HG02759 (cell line): ENCODE data around the gene FBXO24.
"Not testable (repeated sequence)": the region's sequence is repeated elsewhere in the genome, so short reads cannot be mapped to it uniquely, and the experiment has no call there.

ENCODE experiments used
- ATAC-seq: cut with Tn5 transposase; IDR thresholded peaks from one replicate; pipeline ENCODE4 v1.9.1; 2021; ENCODE audit warnings: mild to moderate bottlenecking, moderate library complexity; ENCODE audit not compliant: unreplicated experiment

FBXO24 gene

GRCh38 chr7:100586266-100587025 lies at the start of gene FBXO24:
Gene FBXO24 (plus strand): TSS chr7:100586328. CDS start chr7:100586626, 298 bp downstream.
- ATAC-seq, result peak; percentile 86

GRCh38 chr7:100536695-100537094 lies 49.4 kb upstream of the FBXO24 start:
- not testable (repeated sequence) for ATAC-seq

GRCh38 chr7:100538348-100538653 lies 47.8 kb upstream of the FBXO24 start:
- ATAC-seq, result no peak

- ATAC-seq, result peak; percentile 97
These were observed 47.3 kb upstream of the FBXO24 start, which contains the start of gene AGFG2 for GRCh38 chr7:100538654-100539435. Gene AGFG2 (plus strand): TSS chr7:100539203. CDS start chr7:100539347, 144 bp downstream.

- ATAC-seq, result no peak
These were observed 46.6 kb upstream of the FBXO24 start for GRCh38 chr7:100539436-100540006.

GRCh38 chr7:100540073-100540723 lies 45.9 kb upstream of the FBXO24 start:
- no peak for ATAC-seq

- not testable (repeated sequence) for ATAC-seq
These were observed 44.8 kb upstream of the FBXO24 start for GRCh38 chr7:100541309-100541708.

- ATAC-seq, result no peak
These were observed 42.5 kb upstream of the FBXO24 start for GRCh38 chr7:100543586-100543985.

GRCh38 chr7:100544386-100544785 lies 41.7 kb upstream of the FBXO24 start:
- ATAC-seq, result no peak

- ATAC-seq, result no peak
These were observed 41.2 kb upstream of the FBXO24 start for GRCh38 chr7:100544967-100545359.

- peak; percentile 66 for ATAC-seq
These were observed 40.6 kb upstream of the FBXO24 start for GRCh38 chr7:100545360-100546128.

- no peak for ATAC-seq
These were observed 39.8 kb upstream of the FBXO24 start for GRCh38 chr7:100546129-100546925.

GRCh38 chr7:100546926-100547800 lies 39.0 kb upstream of the FBXO24 start:
- ATAC-seq, result no peak

GRCh38 chr7:100547872-100548271 lies 38.3 kb upstream of the FBXO24 start:
- no peak for ATAC-seq

GRCh38 chr7:100548446-100548845 lies 37.7 kb upstream of the FBXO24 start:
- not testable (repeated sequence) for ATAC-seq

- ATAC-seq, result no peak
These were observed 33.6 kb upstream of the FBXO24 start for GRCh38 chr7:100552532-100552931.

GRCh38 chr7:100553032-100553431 lies 33.1 kb upstream of the FBXO24 start:
- ATAC-seq, result no peak

- no peak for ATAC-seq
These were observed 30.4 kb upstream of the FBXO24 start for GRCh38 chr7:100555701-100556100.

- ATAC-seq, result no peak
These were observed 29.6 kb upstream of the FBXO24 start for GRCh38 chr7:100556541-100556940.
